Body of pancreas (tissue), 4 donors: ENCODE measurements around the gene AGXT2.

Experiments used
- CTCF ChIP-seq, 7 experiments: fragments of 450-650 bp in 4 of 7; fragments of 200-600 bp in 3 of 7; sonication (generic) in 3 of 7; IDR thresholded peaks; one replicate each; pipeline ENCODE4 v1.5.1; 2016 to 2019; ENCODE audit warnings: antibody characterized with exemption in 7 of 7
- POLR2A ChIP-seq, 3 donors: fragments of 450-650 bp; IDR thresholded peaks; one replicate each; pipeline ENCODE4 v1.6.1; 2016; ENCODE audit warnings: antibody characterized with exemption in 3 of 3, mild to moderate bottlenecking in 2 of 3

GRCh38 chr5:35083150-35083549, 35.4 kb upstream of the AGXT2 start:
- TF ChIP-seq CTCF (IDR thresholded peaks at IDR 0.05), result no peak
- TF ChIP-seq POLR2A (IDR thresholded peaks at IDR 0.05), result no peak
